Measurements from ENCODE around the gene GIGYF1.
"Not testable (repeated sequence)": the region's sequence is repeated elsewhere in the genome, so short reads cannot be mapped to it uniquely, and the experiment has no call there.

Gene GIGYF1

GRCh38 chr7:100708395-100708794, 14.3 kb upstream of the GIGYF1 start:
- no peak for DNase-seq

GRCh38 chr7:100706672-100707311, 12.7 kb upstream of the GIGYF1 start:
- no peak for DNase-seq

GRCh38 chr7:100705753-100706671, 12.0 kb upstream of the GIGYF1 start, which contains the start of gene POP7:
TSS of gene POP7 (plus strand) at chr7:100706121. CDS start at chr7:100706831, 710 bp downstream.
- peak; percentile 98 for DNase-seq

- DNase-seq, result peak; percentile 87
Measured at GRCh38 chr7:100705320-100705752, 11.3 kb upstream of the GIGYF1 start.

GRCh38 chr7:100701089-100701488, 7.0 kb upstream of the GIGYF1 start:
- DNase-seq, result not testable (repeated sequence)

GRCh38 chr7:100699018-100699417, 5.0 kb upstream of the GIGYF1 start:
- DNase-seq, result no peak

- DNase-seq, result no peak
Measured at GRCh38 chr7:100696123-100696521, 2.1 kb upstream of the GIGYF1 start.

- no peak for DNase-seq
Measured at GRCh38 chr7:100693312-100694097, 545 bp downstream of the GIGYF1 start.

GRCh38 chr7:100692578-100692961, 1.5 kb downstream of the GIGYF1 start:
- no peak for DNase-seq

GRCh38 chr7:100691676-100692577, 2.1 kb downstream of the GIGYF1 start:
- peak; percentile 68 for DNase-seq

GRCh38 chr7:100689230-100690135, 4.6 kb downstream of the GIGYF1 start:
- no peak for DNase-seq

- no peak for DNase-seq
Measured at GRCh38 chr7:100688326-100688860, 5.7 kb downstream of the GIGYF1 start.

- DNase-seq, result no peak
Measured at GRCh38 chr7:100687751-100688300, 6.2 kb downstream of the GIGYF1 start.

- DNase-seq, result no peak
Measured at GRCh38 chr7:100687261-100687660, 6.8 kb downstream of the GIGYF1 start.

GRCh38 chr7:100686822-100687211, 7.2 kb downstream of the GIGYF1 start:
- DNase-seq, result no peak

GRCh38 chr7:100686201-100686821, 7.7 kb downstream of the GIGYF1 start:
- DNase-seq, result no peak

GRCh38 chr7:100685631-100686145, 8.4 kb downstream of the GIGYF1 start:
- DNase-seq, result no peak

GRCh38 chr7:100685049-100685605, 8.9 kb downstream of the GIGYF1 start:
- DNase-seq, result no peak

GRCh38 chr7:100684534-100685042, 9.5 kb downstream of the GIGYF1 start:
- no peak for DNase-seq

All from NCI-H1092 treated with DMSO at 0.1 percent for 48 hours (cell line).